DND-41 (cell line): ENCODE data around the gene ADCY9.

Source experiments
- EZH2 ChIP-seq: IDR thresholded peaks from 3 replicates; pipeline ENCODE4 v1.6.1; 2012; ENCODE audit warnings: borderline replicate concordance, low read depth, mild to moderate bottlenecking, moderate library complexity, low read length, inconsistent platforms; ENCODE audit not compliant: severe bottlenecking
- TF ChIP-seq, protein P1 (sequence below): IDR thresholded peaks from 2 replicates; pipeline ENCODE4 v1.5.1; 2012; ENCODE audit warnings: borderline replicate concordance, low read length, moderate library complexity, mild to moderate bottlenecking; ENCODE audit not compliant: poor library complexity, severe bottlenecking; ENCODE audit errors: extremely low read depth

DNA sequence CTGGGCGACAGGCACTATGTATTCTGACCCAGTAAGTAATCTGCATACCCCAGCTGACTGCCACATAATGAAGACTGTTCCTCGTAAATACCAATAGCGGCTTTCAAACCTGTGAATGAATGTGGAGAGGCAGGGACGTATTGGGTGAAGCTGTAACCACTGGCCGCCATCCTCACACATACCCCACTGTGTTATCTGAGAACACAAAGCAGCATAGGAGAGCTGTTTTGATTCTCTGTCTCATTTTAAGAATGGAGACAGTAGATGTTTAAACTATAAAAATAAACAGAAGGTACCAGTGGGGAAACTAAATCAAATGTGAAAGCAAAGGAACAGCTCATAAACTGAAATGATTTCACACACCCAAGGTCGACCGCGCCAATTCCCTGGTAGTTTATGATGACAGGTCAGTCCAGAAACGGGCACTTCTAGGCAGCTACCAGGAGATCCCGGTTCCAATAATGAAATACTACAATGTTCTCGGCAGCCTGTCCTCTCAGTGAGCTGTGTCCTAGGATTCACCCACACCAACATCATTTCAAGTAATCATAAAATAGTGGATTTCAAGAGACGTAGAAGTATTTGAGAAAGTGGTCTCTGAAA, 109.7 kb downstream of the ADCY9 start:
- TF ChIP-seq, protein P1, sequence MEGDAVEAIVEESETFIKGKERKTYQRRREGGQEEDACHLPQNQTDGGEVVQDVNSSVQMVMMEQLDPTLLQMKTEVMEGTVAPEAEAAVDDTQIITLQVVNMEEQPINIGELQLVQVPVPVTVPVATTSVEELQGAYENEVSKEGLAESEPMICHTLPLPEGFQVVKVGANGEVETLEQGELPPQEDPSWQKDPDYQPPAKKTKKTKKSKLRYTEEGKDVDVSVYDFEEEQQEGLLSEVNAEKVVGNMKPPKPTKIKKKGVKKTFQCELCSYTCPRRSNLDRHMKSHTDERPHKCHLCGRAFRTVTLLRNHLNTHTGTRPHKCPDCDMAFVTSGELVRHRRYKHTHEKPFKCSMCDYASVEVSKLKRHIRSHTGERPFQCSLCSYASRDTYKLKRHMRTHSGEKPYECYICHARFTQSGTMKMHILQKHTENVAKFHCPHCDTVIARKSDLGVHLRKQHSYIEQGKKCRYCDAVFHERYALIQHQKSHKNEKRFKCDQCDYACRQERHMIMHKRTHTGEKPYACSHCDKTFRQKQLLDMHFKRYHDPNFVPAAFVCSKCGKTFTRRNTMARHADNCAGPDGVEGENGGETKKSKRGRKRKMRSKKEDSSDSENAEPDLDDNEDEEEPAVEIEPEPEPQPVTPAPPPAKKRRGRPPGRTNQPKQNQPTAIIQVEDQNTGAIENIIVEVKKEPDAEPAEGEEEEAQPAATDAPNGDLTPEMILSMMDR: no peak
- no peak for TF ChIP-seq EZH2
